Neural crest cell (in vitro differentiated cells): ENCODE results near the gene HPS4. TPM values are rescaled to one million over a fixed set of nuclear protein-coding genes. Genes with fewer than 3 reads are reported as not detected.

ENCODE experiments used
- DNase-seq: peaks from one replicate; pipeline ENCODE4 v3.0.0; 2021; ENCODE audit warnings: low read depth, mixed read lengths, low spot score
- H3K27ac Mint-ChIP-seq: one replicate; pipeline ENCODE4 v1.8.0; 2021; ENCODE audit warnings: mild to moderate bottlenecking, mixed read lengths; ENCODE audit not compliant: unreplicated experiment
- H3K27me3 Mint-ChIP-seq: 2 replicates; pipeline ENCODE4 v1.8.0; 2021; ENCODE audit warnings: low read depth, mild to moderate bottlenecking, mixed read lengths
- H3K36me3 Mint-ChIP-seq: 2 replicates; pipeline ENCODE4 v1.8.0; 2021; ENCODE audit warnings: low read depth, mild to moderate bottlenecking, mixed read lengths
- H3K4me1 Mint-ChIP-seq: 2 replicates; pipeline ENCODE4 v1.8.0; 2021; ENCODE audit warnings: mixed read lengths
- H3K4me3 Mint-ChIP-seq: one replicate; pipeline ENCODE4 v1.8.0; 2021; ENCODE audit warnings: mild to moderate bottlenecking, mixed read lengths
- H3K9me3 Mint-ChIP-seq: 2 replicates; pipeline ENCODE4 v1.8.0; 2021; ENCODE audit warnings: mixed read lengths
- CTCF ChIP-seq: fragments of 200-600 bp; sonication (generic); conservative IDR thresholded peaks from 2 replicates; pipeline ENCODE4 v1.5.0; 2021; ENCODE audit warnings: antibody characterized with exemption, mild to moderate bottlenecking
- total RNA-seq: library from RNA; stranded (reverse); gene quantifications from 2 replicates; pipeline ENCODE4 v1.2.1, GENCODE V29; 2021

The HPS4 gene
- total RNA-seq, 1 donor from 2014 or later, result 48.5 TPM

GRCh38 chr22:26516503-26516902 is 32.9 kb upstream of the HPS4 start:
- no peak overlapping the region for H3K27ac Mint-ChIP-seq
- no peak for DNase-seq
- H3K4me3 Mint-ChIP-seq, result no peak overlapping the region
- H3K27me3 Mint-ChIP-seq, result no peaks in the 10 kb centered on the region
- no peaks in the 10 kb centered on the region for H3K9me3 Mint-ChIP-seq
- no peaks in the 10 kb centered on the region for H3K36me3 Mint-ChIP-seq
- H3K4me1 Mint-ChIP-seq, result peaks cover 29% of the 10 kb centered on the region
- no peak for TF ChIP-seq CTCF

GRCh38 chr22:26515931-26516330 is 32.3 kb upstream of the HPS4 start:
- Mint-ChIP-seq H3K27me3 (no peaks in the 10 kb centered on the region), H3K4me1 (peaks cover 35% of the 10 kb centered on the region), H3K36me3 (no peaks in the 10 kb centered on the region), H3K27ac (no peak overlapping the region), H3K9me3 (no peaks in the 10 kb centered on the region), H3K4me3 (peak overlapping the region; percentile 31)
- no peak for DNase-seq
- TF ChIP-seq CTCF, result no peak

GRCh38 chr22:26514419-26515161 is 31.0 kb upstream of the HPS4 start:
- TF ChIP-seq CTCF, result no peak
- H3K4me3 Mint-ChIP-seq, result peak overlapping the region; percentile 52
- DNase-seq, result no peak
- no peaks in the 10 kb centered on the region for H3K9me3 Mint-ChIP-seq
- no peak overlapping the region for H3K27ac Mint-ChIP-seq
- H3K27me3 Mint-ChIP-seq, result no peaks in the 10 kb centered on the region
- H3K36me3 Mint-ChIP-seq, result peaks cover 4% of the 10 kb centered on the region
- peaks cover 39% of the 10 kb centered on the region for H3K4me1 Mint-ChIP-seq

- DNase-seq, result no peak
- no peak for TF ChIP-seq CTCF
- Mint-ChIP-seq H3K27me3 (no peaks in the 10 kb centered on the region), H3K4me3 (peak overlapping the region; percentile 99), H3K4me1 (peaks cover 39% of the 10 kb centered on the region), H3K9me3 (no peaks in the 10 kb centered on the region), H3K27ac (no peak overlapping the region), H3K36me3 (peaks cover 9% of the 10 kb centered on the region)
Observed at GRCh38 chr22:26513838-26514237, 30.3 kb upstream of the HPS4 start.

- no peak for TF ChIP-seq CTCF
- H3K4me1 Mint-ChIP-seq, result peaks cover 39% of the 10 kb centered on the region
Observed at GRCh38 chr22:26512149-26512793, 28.7 kb upstream of the HPS4 start, which contains the start of gene TFIP11. Gene TFIP11 (minus strand): TSS chr22:26512473. CDS start chr22:26510272, 2,201 bp downstream.

More at GRCh38 chr22:26512149-26512793, 28.7 kb upstream of the HPS4 start, which contains the start of gene TFIP11:
- Mint-ChIP-seq H3K9me3 (no peaks in the 10 kb centered on the region), H3K4me3 (peak within 1 kb of the TSS; percentile 99), H3K27ac (peak within 1 kb of the TSS; percentile 97), H3K27me3 (no peaks in the 10 kb centered on the region), H3K36me3 (peaks cover 9% of the 10 kb centered on the region)
- peak; percentile 88 for DNase-seq
